Nephron (organoid): Measurements from ENCODE around the gene TMEM171.

Source experiments
- H3K27ac Mint-ChIP-seq, 3 experiments: 2 replicates each; pipeline ENCODE4 v1.8.0; 2020; ENCODE audit warnings: mixed read lengths in 3 of 3, mild to moderate bottlenecking in 2 of 3, moderate library complexity in 1 of 3
- H3K27me3 Mint-ChIP-seq: 2 replicates; pipeline ENCODE4 v1.8.0; 2021; ENCODE audit warnings: low read depth, mild to moderate bottlenecking, moderate library complexity, mixed read lengths
- H3K36me3 Mint-ChIP-seq: 2 replicates; pipeline ENCODE4 v1.8.0; 2020; ENCODE audit warnings: low read depth, mixed read lengths
- H3K4me1 Mint-ChIP-seq: 2 replicates; pipeline ENCODE4 v1.8.0; 2020; ENCODE audit warnings: mixed read lengths
- H3K4me3 Mint-ChIP-seq, 3 experiments: 2 replicates each; pipeline ENCODE4 v1.8.0; 2020; ENCODE audit warnings: mild to moderate bottlenecking in 3 of 3, mixed read lengths in 3 of 3, moderate library complexity in 2 of 3
- H3K9me3 Mint-ChIP-seq: 2 replicates; pipeline ENCODE4 v1.8.0; 2020; ENCODE audit warnings: mixed read lengths
- CTCF ChIP-seq, 3 experiments: fragments of 200-600 bp; sonication (generic); IDR thresholded peaks; one replicate each; pipeline ENCODE4 v1.5.0; 2021; ENCODE audit warnings: antibody characterized with exemption in 3 of 3; ENCODE audit not compliant: unreplicated experiment in 3 of 3

TMEM171 gene

GRCh38 chr5:73095564-73096238, 24.7 kb upstream of the TMEM171 start:
- no peak overlapping the region for H3K4me3 Mint-ChIP-seq
- peaks cover 4% of the 10 kb centered on the region for H3K36me3 Mint-ChIP-seq
- peaks cover 4% of the 10 kb centered on the region for H3K27me3 Mint-ChIP-seq
- no peaks in the 10 kb centered on the region for H3K4me1 Mint-ChIP-seq
- no peak overlapping the region for H3K27ac Mint-ChIP-seq
- H3K9me3 Mint-ChIP-seq = peaks cover 9% of the 10 kb centered on the region
- TF ChIP-seq CTCF (IDR thresholded peaks at IDR 0.05; ENCODE audit: unreplicated experiment in 3 of 3) = no peak

- Mint-ChIP-seq H3K27ac (no peak overlapping the region), H3K4me1 (no peaks in the 10 kb centered on the region), H3K9me3 (peaks cover 9% of the 10 kb centered on the region), H3K36me3 (peaks cover 4% of the 10 kb centered on the region), H3K4me3 (no peak overlapping the region), H3K27me3 (peaks cover 4% of the 10 kb centered on the region)
- no peak for TF ChIP-seq CTCF (IDR thresholded peaks at IDR 0.05; ENCODE audit: unreplicated experiment in 3 of 3)
Observed at GRCh38 chr5:73096239-73096575, 24.2 kb upstream of the TMEM171 start.

- Mint-ChIP-seq H3K27me3 (peaks cover 4% of the 10 kb centered on the region), H3K4me3 (no peak overlapping the region), H3K4me1 (no peaks in the 10 kb centered on the region), H3K36me3 (peaks cover 4% of the 10 kb centered on the region), H3K9me3 (peaks cover 9% of the 10 kb centered on the region), H3K27ac (no peak overlapping the region)
- TF ChIP-seq CTCF (IDR thresholded peaks at IDR 0.05; ENCODE audit: unreplicated experiment in 3 of 3) = no peak
Observed at GRCh38 chr5:73097740-73098139, 22.6 kb upstream of the TMEM171 start.

- H3K27ac Mint-ChIP-seq = no peak overlapping the region
- H3K4me3 Mint-ChIP-seq = no peak overlapping the region
- H3K9me3 Mint-ChIP-seq = peaks cover 9% of the 10 kb centered on the region
Observed at GRCh38 chr5:73100109-73100508, 20.3 kb upstream of the TMEM171 start.

DNA sequence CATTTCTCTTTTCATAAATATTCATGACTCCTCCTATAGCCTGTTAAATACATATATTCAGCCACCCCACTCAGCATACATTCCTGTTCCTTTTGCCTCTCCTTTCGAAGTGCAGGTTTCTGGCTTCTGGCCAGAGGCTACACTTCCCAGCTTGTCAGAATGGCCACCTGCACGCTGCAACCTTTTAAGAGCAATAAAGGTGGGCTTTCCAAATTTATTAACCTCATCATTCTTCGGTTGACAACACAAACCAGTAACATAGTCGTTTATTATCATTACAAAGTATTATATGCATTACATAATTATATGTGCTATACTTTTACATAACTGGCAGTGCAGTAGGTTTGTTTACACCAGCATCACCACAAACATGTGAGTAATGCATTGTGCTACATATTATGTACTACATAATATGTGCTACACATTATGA, 16.5 kb upstream of the TMEM171 start:
- Mint-ChIP-seq H3K4me1 (no peaks in the 10 kb centered on the region), H3K27ac (no peak overlapping the region), H3K36me3 (no peaks in the 10 kb centered on the region), H3K9me3 (peaks cover 9% of the 10 kb centered on the region), H3K4me3 (no peak overlapping the region), H3K27me3 (peaks cover 4% of the 10 kb centered on the region)
- no peak for TF ChIP-seq CTCF (IDR thresholded peaks at IDR 0.05; ENCODE audit: unreplicated experiment in 3 of 3)

More at GRCh38 chr5:73100109-73100508, 20.3 kb upstream of the TMEM171 start:
- TF ChIP-seq CTCF (IDR thresholded peaks at IDR 0.05; ENCODE audit: unreplicated experiment in 3 of 3) = no peak
- Mint-ChIP-seq H3K27me3 (peaks cover 4% of the 10 kb centered on the region), H3K4me1 (no peaks in the 10 kb centered on the region), H3K36me3 (peaks cover 4% of the 10 kb centered on the region)

GRCh38 chr5:73104326-73104725, 16.0 kb upstream of the TMEM171 start:
- H3K9me3 Mint-ChIP-seq = peaks cover 9% of the 10 kb centered on the region
- no peak overlapping the region for H3K4me3 Mint-ChIP-seq
- TF ChIP-seq CTCF (IDR thresholded peaks at IDR 0.05; ENCODE audit: unreplicated experiment in 3 of 3) = no peak
- no peak overlapping the region for H3K27ac Mint-ChIP-seq
- peaks cover 4% of the 10 kb centered on the region for H3K27me3 Mint-ChIP-seq
- H3K36me3 Mint-ChIP-seq = no peaks in the 10 kb centered on the region
- H3K4me1 Mint-ChIP-seq = no peaks in the 10 kb centered on the region
